HG03460 (cell line): ENCODE measurements around the gene ANTXRL.
"Not testable (repeated sequence)": the region's sequence is repeated elsewhere in the genome, so short reads cannot be mapped to it uniquely, and the experiment has no call there.

Experiments
- ATAC-seq: cut with Tn5 transposase; IDR thresholded peaks from one replicate; pipeline ENCODE4 v1.9.1; 2021; ENCODE audit not compliant: unreplicated experiment

Gene ANTXRL

DNA sequence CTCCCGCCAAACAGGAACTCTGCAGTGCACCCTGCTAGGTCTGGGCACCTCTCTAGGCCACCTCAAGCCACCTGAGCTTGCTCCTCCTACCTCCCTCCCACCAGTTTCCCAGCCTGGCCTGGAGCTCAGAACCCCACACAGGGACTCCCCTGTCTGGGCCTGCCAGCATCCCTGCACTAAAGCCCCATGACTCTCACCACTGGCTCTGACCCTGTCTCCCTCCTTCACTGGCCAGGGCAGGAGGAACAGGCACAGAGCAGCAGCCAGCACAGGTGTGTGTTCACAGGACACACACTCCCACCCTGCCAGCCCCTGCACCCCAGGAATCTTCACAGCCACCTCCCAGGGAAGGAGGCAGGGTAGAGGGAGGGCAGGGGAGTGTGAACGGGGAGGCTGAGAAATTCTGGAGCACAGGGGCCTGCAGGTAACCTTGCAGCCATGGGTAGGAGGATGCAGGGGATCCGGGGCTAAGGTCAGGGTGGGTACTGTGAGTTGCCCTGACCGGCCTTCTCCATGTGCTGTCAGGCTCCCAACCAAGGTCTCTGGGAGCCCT, 13.9 kb upstream of the ANTXRL start:
- no peak for ATAC-seq

DNA sequence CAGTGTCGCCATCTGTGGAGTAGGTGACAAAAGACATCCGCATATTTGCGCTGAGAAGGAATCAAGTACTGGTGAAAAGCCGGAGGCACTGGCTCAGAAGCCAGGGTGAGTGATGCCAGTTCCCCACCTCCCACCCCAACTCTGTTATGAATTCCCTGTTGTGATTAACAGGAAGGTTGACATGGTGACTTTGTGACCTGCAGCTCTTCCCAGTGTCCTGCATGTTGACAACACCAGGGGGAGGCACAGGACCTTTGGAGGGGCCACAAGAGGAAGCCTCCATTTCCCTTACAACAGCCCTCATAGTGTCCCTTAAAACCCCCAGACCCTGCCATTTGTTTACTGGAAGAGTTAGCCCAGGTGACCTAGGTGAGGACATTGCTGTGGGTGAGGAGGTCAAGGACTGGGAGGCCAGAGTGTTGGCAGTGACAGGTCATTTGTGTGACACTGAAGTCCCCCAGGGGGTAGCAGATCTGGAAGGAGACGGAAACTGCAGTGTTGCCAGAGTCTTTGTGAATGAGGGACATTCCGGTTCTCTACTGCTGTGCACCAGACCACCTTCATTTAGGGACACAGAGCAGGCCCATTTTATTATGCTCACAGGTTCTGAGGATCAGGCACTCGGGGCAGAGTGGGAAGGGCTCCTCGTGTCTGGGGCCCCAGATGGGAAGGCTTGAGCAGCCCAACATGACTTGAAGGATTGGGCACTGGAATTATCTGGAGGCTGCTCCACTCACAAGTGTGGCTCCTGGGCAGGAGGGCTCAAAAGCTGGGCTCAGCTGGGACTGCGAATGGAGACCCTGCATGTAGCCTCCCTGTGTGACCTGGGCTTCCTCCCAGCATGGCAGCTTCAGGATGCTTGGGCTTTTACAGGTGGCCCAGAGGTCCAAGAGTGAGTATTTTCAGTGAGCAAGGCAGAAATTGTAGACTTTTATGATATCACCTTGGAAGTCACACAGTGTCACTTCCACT, 13.0 kb upstream of the ANTXRL start:
- no peak for ATAC-seq

DNA sequence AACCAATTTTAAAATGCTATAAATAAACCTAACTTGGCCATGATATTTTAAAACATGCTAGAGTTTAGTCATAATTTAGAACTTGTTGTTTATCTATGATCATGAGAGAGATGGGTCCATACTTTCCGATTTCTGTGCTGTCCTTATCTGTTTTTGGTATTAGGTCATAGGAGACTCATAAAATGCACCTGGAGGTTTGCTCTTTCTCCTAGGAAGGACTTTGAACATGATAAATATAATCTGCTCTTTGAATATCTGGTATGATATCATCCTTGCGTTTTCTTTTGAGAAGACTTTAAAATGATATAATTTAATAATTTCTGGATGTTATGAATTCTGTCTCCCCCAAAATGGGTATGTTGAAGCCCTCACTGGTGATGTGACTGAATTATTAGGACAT, 9.0 kb upstream of the ANTXRL start:
- ATAC-seq, result no peak

DNA sequence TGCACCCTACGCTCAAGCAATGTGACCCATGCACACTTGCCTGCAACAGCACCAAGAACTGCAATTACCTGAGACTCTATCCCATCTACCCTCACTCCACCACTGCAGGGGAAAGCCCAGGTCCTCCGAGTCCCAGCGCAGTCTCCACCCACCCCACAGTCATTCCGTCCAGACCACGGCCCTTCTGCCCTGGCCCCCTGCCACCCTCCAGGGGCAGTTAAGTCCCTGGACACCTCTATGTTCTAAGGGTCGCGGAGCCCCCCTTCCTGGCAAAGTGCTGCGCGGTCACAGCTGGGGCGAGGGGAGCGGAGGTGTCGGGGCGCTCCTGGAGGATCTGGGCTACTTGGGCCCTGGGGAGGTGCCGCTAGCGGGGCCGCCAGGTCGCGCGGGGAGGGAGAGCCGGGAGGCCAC, 4.4 kb upstream of the ANTXRL start:
- ATAC-seq, result not testable (repeated sequence)

DNA sequence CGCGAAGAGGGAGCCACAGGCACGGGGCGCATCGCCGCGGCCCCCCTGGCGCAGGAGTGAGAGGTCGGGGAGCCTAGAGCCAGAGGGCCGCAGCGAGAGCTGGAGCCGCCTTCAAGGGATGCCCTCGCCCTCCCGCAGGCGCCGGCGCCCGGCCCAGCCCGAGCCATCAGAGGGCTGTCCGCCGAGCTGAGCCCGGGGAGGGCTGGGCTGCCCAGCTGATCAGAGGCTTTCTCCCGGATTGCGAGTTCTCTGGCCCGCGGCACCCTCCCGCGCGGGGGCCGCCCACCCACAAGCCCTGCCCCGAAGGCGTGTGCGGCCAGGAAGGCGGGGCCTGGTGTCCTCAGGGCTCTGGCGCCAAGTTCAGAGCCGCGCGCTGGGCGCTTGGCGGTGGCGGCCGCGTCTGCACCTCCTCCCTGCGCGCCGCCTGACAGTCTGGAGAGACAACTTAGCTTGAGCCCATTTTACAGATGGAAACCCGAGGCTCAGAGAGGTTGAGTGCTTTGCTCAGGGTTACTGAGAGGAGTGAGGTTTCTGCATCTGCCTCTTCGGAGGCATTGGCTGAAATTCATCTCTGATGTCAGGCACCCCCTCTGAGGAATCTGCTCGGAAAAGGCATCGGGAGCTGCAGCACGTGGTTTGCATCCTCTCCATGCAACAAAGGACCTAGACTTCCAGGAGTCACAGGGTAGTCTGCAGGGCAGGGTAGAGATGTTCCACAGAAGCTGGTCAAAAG, 3.8 kb upstream of the ANTXRL start:
- no peak for ATAC-seq

DNA sequence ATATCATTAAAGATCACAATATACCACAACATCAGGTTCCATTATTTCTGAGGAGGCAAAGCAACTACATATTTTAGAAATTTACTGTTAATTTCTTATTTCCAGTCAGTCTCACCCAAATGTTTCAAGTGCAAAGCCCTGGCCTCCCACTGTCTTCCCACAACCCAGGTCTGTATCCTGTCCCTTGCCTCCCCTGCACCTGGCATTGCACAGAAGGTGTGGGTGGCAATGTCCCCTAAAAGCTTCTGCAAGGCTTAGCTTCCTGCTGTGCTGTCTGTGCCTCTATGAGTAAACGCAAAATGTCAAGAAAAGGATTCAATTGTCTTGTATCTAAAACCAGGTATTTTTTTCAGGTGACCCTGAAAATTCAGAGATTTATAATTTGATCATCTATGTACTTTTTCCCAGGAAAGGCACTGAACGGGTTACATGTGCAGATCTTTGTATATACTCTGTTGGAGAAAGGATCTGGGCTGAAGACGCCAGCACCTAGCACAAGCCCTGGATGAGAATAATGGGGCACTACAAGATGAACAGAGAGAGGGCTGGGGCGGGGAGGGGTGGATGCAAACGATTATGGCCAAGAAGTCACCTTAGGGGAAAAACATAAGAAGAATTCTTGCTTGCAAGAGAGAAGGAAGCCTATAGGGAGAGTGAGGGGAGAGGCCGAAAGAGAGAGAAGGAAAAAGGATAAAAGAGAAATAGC, 3.1 kb upstream of the ANTXRL start:
- ATAC-seq, result no peak

DNA sequence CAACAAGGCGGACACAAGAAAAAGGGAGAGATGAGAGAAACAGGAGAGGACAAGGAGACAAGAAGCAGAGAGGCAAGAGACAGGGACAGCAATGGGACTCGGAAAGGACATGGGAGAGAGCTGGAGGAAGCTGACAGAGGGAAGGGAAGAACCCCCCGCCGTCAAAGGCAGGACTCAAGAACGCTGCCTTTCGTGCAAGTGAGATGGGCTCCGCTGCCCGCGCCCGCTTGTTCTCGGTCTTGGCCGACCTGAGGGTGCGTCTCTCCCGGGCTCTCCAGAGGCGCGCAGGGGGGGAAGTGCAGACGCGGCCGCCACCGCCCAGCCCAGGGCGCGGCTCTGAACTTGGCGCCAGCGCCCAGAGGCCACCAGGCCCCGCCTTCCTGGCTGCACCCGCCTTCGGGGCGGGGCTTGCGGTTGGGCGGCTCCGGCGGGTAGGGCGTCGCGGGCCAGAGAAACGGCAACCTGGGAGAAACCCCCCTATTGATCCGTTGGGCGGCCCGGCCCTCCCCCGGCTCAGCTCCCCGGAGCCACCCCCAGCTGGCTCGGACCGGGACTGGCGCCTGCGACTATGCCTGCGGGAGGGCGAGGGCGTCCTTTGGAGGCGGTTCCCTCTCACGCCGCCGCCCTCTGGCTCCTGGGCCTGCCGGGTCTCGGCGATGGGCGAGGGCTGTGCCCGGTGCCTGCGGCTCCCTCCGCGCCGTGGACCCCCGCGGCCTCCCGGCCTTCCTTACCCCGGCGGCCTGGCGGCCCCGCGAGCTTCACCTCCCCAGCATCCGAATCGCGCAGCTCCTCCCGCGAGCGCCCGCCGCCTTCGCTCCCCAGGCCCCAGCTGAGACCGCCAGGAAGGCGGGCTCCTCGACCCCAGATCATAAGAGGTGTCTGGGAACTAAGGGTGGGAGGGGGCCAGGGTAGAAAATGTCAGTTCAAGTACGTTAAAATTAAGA, 2.2 kb upstream of the ANTXRL start:
- ATAC-seq, result peak; percentile 95

DNA sequence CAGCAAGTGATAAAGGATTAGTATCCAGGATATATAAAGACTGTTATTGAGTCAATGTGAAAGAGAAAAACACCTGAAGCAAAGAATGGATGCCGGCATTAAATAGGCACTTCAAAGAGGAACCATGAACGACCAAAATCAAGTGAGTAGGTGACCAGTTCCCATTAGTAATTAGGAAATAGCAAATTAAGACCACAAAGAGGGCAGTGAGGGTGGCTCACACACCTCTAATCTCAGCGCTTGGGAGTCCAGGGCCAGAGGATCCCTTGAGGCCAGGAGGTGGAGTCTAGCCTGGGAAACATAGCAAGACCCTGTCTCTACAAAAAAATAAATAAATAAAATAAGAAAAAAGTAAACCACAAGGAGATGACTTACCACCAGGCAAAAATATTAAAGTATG, 1.5 kb upstream of the ANTXRL start:
- ATAC-seq, result no peak

DNA sequence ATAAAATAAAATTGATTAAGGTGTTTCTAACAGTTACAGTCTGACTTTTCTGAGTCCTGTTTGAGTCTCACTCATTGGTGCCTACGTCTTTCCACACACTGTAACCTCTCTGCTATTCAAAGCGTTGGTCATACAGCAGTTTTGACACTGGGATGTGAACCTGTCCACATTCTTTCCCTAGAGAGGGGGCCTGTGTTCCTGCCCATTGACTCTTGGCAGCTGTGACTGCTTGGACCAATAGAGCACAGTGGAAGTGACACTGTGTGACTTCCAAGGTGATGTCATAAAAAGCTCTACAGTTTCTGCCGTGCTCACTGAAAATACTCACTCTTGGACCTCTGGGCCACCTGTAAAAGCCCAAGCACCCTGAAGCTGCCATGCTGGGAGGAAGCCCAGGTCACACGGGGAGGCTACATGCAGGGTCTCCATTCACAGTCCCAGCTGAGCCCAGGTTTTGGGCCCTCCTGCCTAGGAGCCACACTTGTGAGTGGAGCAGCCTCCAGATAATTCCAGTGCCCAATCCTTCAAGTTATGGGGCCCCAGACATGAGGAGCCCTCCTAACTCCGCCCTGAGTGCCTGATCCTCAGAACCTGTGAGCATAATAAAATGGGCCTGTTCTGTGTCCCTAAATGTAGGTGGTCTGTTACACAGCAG, 704 bp upstream of the ANTXRL start:
- ATAC-seq, result no peak

DNA sequence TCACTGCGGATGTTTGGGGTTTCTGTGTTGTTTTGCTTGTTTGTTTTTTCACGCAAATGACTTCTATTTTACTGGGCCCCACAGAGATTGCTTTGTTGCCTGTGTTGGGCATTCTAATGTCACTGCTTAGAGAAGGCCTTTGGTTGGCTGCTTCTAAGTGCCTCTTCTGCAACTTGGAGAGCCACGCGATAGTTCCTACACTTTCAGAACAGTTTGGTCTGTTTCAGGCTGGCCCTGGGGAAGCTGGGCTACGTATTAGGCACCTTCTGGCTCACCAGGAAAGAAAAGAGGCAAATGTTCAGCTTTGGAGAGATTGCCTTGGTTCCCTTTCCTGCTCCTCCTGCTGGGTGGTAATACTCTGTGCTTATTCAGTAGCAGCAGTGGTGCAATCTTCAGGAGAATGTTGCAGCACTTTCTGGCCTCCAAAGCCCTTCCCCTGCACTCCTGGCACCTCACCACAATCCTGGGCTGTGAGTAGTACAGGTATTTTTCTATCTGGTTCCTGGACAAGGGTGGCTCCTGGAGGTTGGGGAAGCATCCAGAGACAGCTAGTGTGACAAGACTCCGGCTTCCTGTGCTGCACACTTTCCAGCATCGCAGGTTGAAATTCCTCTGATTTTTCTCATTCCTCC, 1.2 kb downstream of the ANTXRL start:
- ATAC-seq, result no peak

DNA sequence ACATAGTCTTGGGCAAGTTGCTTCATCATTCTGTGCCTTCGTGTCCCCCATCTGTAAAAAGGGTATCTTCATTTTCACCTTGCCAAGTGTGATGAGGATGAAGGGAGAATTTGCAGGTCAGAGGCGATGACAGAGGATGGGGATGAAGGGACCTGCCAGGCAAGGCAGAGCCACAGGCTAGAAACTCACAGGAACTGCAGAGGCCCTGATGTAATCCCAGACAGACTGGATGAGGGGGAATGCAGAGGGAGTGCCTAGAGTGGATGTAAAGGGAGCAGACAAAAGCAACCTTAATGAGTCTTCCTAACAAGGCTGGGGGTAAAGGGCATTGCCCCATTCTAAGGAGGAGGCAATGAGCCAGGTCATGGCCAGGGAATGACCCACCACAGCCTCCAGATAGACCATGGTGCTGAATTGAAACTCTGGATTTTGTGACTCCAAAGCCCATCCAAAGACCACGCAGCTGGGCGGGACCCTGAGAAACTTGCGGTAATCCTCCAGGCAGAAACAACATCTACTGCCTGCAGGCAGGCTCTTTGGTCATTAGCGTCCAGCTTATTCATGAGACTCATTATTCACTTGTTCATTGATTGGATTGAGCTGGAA, 1.9 kb downstream of the ANTXRL start:
- ATAC-seq, result no peak

DNA sequence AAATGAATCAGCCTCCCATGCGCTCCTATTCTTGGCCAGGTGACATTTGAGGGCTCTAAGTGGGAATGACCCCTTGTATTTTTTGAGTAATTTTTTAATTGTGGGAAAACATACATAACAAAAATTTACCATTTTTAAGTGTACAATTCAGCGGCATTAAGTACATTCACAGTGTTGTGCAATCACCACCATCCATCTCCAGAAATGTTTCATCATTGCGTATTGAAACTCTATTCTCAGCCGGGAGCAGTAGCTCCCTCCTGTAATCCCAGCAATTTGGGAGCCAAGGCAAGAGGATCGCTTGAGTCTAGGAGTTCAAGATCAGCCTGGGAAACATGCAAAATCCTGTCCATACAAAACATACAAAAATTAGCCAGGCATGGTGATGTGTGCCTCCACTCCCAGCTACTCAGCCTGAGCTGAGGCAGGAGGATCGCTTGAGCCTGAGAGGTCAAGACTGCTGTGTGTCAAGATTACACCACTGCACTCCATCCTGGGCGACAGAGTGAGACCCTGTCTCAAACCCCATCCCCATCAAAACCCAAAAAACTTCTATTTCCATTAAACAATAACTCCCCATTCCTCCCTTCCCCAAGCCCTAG, 2.5 kb downstream of the ANTXRL start:
- ATAC-seq, result no peak

DNA sequence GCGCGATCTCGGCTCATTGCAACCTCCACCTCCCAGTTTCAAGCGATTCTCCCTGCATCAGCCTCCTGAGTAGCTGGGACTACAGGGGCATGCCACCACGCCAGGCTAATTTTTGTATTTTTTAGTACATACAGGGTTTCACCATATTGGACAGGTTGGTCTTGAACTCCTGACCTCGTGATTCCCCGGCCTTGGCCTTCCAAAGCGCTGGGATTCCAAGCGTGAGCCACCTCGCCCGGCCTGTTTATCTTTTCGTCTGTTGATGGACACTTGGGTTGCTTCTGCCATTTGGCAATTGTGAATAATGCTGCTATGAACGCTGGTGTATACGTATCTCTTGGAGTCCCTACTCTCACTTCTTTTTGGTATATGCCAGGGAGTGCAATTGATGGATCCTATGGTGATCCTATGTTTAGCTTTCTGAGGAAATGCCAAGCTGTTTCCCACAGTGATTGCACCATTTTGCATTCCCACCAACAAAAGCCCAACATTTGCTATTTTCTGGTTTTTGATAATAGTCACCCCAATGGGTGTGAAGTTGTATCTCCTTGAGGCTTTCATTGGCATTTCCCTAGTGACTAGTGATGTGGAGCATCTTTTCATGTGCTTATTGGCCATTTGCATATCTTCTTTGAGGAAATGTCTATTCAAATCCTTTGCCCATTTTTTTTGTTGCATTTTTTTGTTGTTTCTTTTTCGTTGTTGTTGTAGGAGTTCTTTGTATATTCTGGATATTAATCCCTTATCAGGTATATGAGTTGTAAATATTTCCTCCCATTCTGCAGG, 3.5 kb downstream of the ANTXRL start:
- ATAC-seq, result no peak

DNA sequence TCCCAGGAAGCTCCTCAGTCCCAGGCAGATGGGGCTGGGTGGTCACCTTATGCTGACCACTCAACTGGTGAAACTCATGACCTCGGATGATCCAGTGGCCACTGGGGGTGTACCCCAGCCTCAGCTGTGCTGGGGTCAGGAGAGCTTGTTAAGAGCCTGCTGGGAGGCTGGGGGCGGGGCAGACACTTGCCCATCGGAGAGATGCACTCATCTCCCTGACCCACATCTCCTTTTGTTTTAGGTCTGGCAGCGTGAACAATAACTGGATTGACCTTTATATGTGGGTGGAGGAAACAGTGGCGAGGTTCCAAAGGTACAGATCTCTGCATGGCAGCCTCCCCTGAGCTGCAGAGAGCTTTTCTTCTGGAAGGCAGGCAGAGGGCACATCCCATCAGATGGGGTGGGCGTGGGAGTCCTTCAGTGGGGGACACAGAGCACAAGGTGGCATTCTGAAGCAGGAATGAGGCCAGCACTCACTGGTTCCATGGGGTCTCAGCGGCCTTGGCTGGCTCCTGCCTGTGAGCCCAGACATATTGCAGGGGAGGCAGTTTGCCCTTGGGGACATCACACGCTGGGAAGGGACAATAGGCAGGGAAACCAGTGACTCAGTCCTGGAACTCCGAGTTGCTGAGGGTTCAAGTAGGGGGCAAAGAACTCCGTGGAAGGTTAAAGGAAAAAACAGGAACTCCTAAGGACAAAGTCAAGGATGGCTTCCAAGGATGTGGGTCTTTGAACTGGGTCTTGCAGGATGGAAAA, 5.2 kb downstream of the ANTXRL start:
- no peak for ATAC-seq

DNA sequence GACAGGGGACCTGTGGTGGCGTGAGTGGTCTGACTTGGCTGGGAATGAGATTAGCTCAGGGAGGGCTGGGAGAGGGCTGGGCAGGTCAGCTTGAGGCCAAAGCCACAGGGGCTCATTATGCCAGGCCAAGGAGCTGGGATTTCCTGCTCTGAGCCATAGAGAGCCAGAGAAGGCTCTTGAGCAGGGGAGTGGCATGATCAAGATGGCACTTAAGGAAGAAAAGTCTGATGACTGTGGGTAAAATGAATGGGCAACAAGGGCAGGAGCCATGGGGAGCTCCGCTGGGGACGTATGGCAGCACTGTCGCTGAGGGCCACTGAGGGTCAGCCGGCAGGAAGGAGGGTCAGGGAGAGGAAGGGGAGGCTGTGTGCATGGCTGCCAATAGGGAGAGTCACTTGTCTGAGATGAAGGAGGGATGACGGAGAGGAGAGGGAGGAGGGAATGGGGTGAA, 5.8 kb downstream of the ANTXRL start:
- no peak for ATAC-seq

DNA sequence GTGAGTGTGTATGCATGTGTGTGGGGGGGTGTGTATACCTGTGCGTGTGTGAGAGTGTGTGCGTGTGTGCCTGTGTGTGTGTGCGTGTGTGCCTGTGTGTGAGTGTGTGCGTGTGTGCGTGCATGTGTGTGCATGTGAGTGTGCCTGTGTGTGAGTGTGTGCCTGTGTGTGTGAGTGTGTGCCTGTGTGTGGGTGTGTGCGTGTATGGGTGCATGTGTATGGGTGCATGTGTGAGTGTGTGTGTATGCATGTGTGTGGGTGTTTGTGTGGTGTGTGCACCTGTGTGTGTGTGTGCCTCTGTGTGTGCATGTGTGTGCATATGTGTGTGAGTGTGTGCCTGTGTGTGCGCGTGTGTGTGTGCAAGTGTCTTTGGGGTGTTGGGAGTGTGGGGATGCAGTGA, 6.4 kb downstream of the ANTXRL start:
- no peak for ATAC-seq
